Activated T-cell treated with anti-CD3 and anti-CD28 coated beads, Interleukin-2, amount 50 U/mL, for 72 hours (primary cell): Measurements from ENCODE around the gene ANTXR1. TPM values are rescaled to one million over a fixed set of nuclear protein-coding genes. Genes with fewer than 3 reads are reported as not detected.

Experiments used
- ATAC-seq, 2 donors: fragments of 150-1000 bp; cut with Tn5 transposase; replicated peaks in 1 of 2; 2 replicates each; pipeline ENCODE4 v1.10.0; 2021; ENCODE audit warnings: moderate library complexity in 2 of 2, mild to moderate bottlenecking in 1 of 2
- DNase-seq, 2 donors: peaks; one replicate each; pipeline ENCODE4 v3.0.0; 2021 to 2022; ENCODE audit warnings: mixed read lengths in 1 of 2
- H3K27ac Mint-ChIP-seq: one replicate; pipeline ENCODE4 v1.8.0; 2022; ENCODE audit warnings: mild to moderate bottlenecking, moderate library complexity, mixed read lengths
- H3K27me3 Mint-ChIP-seq: one replicate; pipeline ENCODE4 v1.8.0; 2022; ENCODE audit warnings: low read depth, mixed read lengths
- H3K36me3 Mint-ChIP-seq, 2 donors: one replicate each; pipeline ENCODE4 v1.8.0; 2022; ENCODE audit warnings: mixed read lengths in 2 of 2, mild to moderate bottlenecking in 1 of 2; ENCODE audit not compliant: insufficient read depth in 2 of 2
- H3K4me1 Mint-ChIP-seq: one replicate; pipeline ENCODE4 v1.8.0; 2022; ENCODE audit warnings: low read depth, mixed read lengths
- H3K4me3 Mint-ChIP-seq, 2 donors: one replicate each; pipeline ENCODE4 v1.8.0; 2022; ENCODE audit warnings: mild to moderate bottlenecking in 2 of 2, mixed read lengths in 2 of 2, moderate library complexity in 2 of 2
- H3K9me3 Mint-ChIP-seq, 2 donors: one replicate each; pipeline ENCODE4 v1.8.0; 2022; ENCODE audit warnings: mixed read lengths in 2 of 2
- total RNA-seq, 2 donors: library from RNA; stranded (reverse); gene quantifications; one replicate each; pipeline ENCODE4 v1.2.3, GENCODE V29; 2022

The ANTXR1 gene
- total RNA-seq, 2 donors from 2014 or later: not detected

DNA sequence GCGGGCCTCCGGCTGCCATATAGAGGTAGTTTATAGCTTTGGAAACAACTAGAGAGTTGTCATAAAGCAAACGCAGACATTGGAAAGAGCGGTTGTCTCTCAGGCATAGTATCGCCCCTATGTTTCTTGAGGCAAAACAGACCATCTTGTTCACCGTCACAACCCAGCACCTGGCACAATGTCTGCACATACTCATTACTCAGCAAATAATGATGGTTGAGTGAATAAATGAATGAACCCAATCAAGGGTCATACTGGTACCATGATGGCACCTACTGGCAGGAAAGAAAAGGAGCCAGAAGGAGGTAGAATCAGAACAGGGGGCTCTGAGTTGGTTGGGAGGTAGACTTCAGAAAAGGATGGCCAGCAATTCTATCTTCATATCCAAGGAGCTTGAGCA is 118.5 kb downstream of the ANTXR1 start:
- H3K27me3 Mint-ChIP-seq: peaks cover 12% of the 10 kb centered on the region
- DNase-seq: no peak

DNA sequence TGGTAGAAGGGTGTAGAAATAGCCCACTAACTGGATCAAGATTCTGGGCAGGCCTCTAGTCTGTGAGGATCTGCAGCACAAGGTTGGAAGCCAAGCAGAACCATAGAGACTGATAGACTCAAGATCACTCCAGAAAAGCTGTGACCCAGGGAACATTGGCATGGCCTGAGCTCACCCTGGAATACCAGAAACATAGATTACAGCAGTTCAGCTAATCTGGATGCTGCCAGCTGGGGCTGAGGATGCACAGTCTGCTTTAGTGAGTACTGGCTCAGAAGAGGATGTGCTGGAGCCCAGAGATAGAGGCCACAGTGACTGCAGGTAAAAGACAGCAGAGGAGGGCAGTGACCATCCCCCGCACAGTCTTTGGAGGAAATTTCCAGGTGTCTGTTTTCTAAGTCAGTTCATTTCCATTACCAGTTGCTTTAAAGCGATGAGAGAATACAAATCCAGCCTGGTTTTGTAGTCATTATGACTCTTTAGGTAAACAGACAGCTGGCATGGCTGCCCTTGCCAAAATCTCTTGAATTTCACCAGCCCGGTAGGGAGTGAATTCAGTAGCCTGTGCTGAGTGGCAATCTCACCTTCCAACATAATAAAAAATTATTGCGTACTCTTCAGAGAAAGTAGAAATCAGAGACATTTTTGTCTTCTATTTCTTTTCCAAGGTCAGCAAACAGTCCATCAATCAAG is 119.2 kb downstream of the ANTXR1 start:
- Mint-ChIP-seq H3K36me3 (no peaks in the 10 kb centered on the region), H3K9me3 (no peaks in the 10 kb centered on the region), H3K27me3 (peaks cover 7% of the 10 kb centered on the region), H3K4me3 (no peak overlapping the region), H3K4me1 (no peaks in the 10 kb centered on the region), H3K27ac (no peak overlapping the region)
- ATAC-seq: no peak
- no peak for DNase-seq

More for the DNA sequence above, 118.5 kb downstream of the ANTXR1 start:
- Mint-ChIP-seq H3K27ac (no peak overlapping the region), H3K9me3 (no peaks in the 10 kb centered on the region), H3K4me1 (no peaks in the 10 kb centered on the region), H3K36me3 (no peaks in the 10 kb centered on the region), H3K4me3 (no peak overlapping the region)
- no peak for ATAC-seq

- H3K4me3 Mint-ChIP-seq: no peak overlapping the region
- no peak overlapping the region for H3K27ac Mint-ChIP-seq
- DNase-seq (no peak), ATAC-seq (no peak)
- no peaks in the 10 kb centered on the region for H3K36me3 Mint-ChIP-seq
- H3K27me3 Mint-ChIP-seq: no peaks in the 10 kb centered on the region
- H3K9me3 Mint-ChIP-seq: no peaks in the 10 kb centered on the region
- no peaks in the 10 kb centered on the region for H3K4me1 Mint-ChIP-seq
Measured at GRCh38 chr2:69132960-69133590, 120.1 kb downstream of the ANTXR1 start.

- H3K9me3 Mint-ChIP-seq: no peaks in the 10 kb centered on the region
- no peak overlapping the region for H3K27ac Mint-ChIP-seq
- no peak for ATAC-seq
- no peak overlapping the region for H3K4me3 Mint-ChIP-seq
- no peak for DNase-seq
- no peaks in the 10 kb centered on the region for H3K36me3 Mint-ChIP-seq
- no peaks in the 10 kb centered on the region for H3K27me3 Mint-ChIP-seq
- no peaks in the 10 kb centered on the region for H3K4me1 Mint-ChIP-seq
Measured at GRCh38 chr2:69133898-69134297, 120.9 kb downstream of the ANTXR1 start.

- DNase-seq (no peak), ATAC-seq (no peak)
- H3K4me3 Mint-ChIP-seq: no peak overlapping the region
- no peaks in the 10 kb centered on the region for H3K9me3 Mint-ChIP-seq
- no peaks in the 10 kb centered on the region for H3K36me3 Mint-ChIP-seq
- H3K27ac Mint-ChIP-seq: no peak overlapping the region
- no peaks in the 10 kb centered on the region for H3K27me3 Mint-ChIP-seq
- no peaks in the 10 kb centered on the region for H3K4me1 Mint-ChIP-seq
Measured at GRCh38 chr2:69134306-69134945, 121.4 kb downstream of the ANTXR1 start.

- Mint-ChIP-seq H3K27ac (no peak overlapping the region), H3K4me3 (no peak overlapping the region), H3K36me3 (no peaks in the 10 kb centered on the region), H3K9me3 (no peaks in the 10 kb centered on the region), H3K4me1 (no peaks in the 10 kb centered on the region), H3K27me3 (peaks cover 7% of the 10 kb centered on the region)
- DNase-seq (no peak), ATAC-seq (no peak)
Measured at GRCh38 chr2:69138247-69138772, 125.3 kb downstream of the ANTXR1 start.

- Mint-ChIP-seq H3K4me1 (no peaks in the 10 kb centered on the region), H3K27me3 (peaks cover 10% of the 10 kb centered on the region), H3K4me3 (no peak overlapping the region), H3K27ac (no peak overlapping the region), H3K36me3 (no peaks in the 10 kb centered on the region), H3K9me3 (no peaks in the 10 kb centered on the region)
- ATAC-seq (no peak), DNase-seq (no peak)
Measured at GRCh38 chr2:69138793-69139459, 125.9 kb downstream of the ANTXR1 start.

GRCh38 chr2:69139778-69140670 is 127.0 kb downstream of the ANTXR1 start:
- H3K27ac Mint-ChIP-seq: no peak overlapping the region
- H3K9me3 Mint-ChIP-seq: no peaks in the 10 kb centered on the region
- H3K36me3 Mint-ChIP-seq: no peaks in the 10 kb centered on the region
- no peak for DNase-seq
- no peak for ATAC-seq
- H3K4me1 Mint-ChIP-seq: no peaks in the 10 kb centered on the region
- no peak overlapping the region for H3K4me3 Mint-ChIP-seq
- peaks cover 10% of the 10 kb centered on the region for H3K27me3 Mint-ChIP-seq

GRCh38 chr2:69141061-69141460 is 128.1 kb downstream of the ANTXR1 start:
- DNase-seq: no peak
- Mint-ChIP-seq H3K4me1 (no peaks in the 10 kb centered on the region), H3K36me3 (no peaks in the 10 kb centered on the region), H3K27me3 (peaks cover 10% of the 10 kb centered on the region), H3K27ac (no peak overlapping the region), H3K9me3 (no peaks in the 10 kb centered on the region), H3K4me3 (no peak overlapping the region)
- ATAC-seq: no peak

DNA sequence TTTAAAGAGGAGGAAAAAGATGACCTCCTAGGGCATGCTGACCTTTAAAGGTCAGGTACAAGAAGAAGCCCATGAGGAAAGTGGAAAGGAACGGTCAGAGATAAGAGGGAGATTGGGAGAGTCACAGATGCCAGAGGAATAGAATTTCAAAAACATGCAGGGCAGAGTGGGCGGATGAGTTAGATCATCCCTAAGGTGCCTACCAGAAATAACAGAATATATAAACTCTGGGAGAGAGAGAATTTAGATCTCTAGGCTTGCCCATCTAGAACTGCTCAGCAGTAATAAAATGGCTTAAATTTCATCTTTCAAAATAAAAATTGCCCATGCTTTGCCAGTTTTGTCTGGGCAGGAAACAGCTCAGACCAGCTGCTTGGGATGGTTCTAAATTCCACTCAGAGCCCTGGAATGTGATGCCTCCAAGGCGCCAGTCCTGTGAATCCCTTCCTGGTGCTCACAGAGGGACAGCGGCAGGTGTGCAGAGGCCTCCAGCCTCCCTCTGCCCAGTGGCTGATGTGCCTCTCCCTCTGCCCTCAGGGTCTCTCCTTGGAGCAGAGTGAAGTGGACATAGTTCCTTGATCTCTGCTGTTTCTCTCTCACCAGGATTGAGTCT is 130.9 kb downstream of the ANTXR1 start:
- H3K4me1 Mint-ChIP-seq: no peaks in the 10 kb centered on the region
- ATAC-seq (no peak), DNase-seq (no peak)
- H3K27me3 Mint-ChIP-seq: peaks cover 10% of the 10 kb centered on the region
- no peaks in the 10 kb centered on the region for H3K9me3 Mint-ChIP-seq
- H3K27ac Mint-ChIP-seq: no peak overlapping the region
- no peak overlapping the region for H3K4me3 Mint-ChIP-seq
- H3K36me3 Mint-ChIP-seq: no peaks in the 10 kb centered on the region

DNA sequence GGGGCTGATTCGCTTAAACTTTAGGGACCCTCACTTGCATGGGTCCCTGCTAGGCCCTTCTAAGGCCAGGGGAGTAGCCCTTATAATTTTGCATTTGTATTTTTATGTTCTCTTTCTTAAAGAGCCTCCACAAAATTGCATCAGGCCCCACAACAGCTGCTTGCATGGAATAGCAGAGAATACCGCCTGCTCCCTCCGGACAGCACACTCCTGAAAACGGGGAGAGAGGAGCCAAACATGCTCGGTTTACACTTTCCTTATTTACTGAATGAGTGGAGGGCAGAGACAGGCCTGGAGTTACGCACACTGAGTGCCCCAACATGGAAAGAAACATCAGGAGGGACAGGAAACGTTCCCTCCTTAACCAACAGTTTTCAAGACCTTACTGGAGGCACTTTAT is 132.2 kb downstream of the ANTXR1 start:
- no peaks in the 10 kb centered on the region for H3K36me3 Mint-ChIP-seq
- ATAC-seq (no peak), DNase-seq (no peak)
- no peaks in the 10 kb centered on the region for H3K9me3 Mint-ChIP-seq
- H3K4me1 Mint-ChIP-seq: no peaks in the 10 kb centered on the region
- H3K27ac Mint-ChIP-seq: no peak overlapping the region
- no peak overlapping the region for H3K4me3 Mint-ChIP-seq
- peaks cover 10% of the 10 kb centered on the region for H3K27me3 Mint-ChIP-seq

- H3K9me3 Mint-ChIP-seq: no peaks in the 10 kb centered on the region
- ATAC-seq (no peak), DNase-seq (no peak)
- H3K4me3 Mint-ChIP-seq: no peak overlapping the region
- H3K27ac Mint-ChIP-seq: no peak overlapping the region
- no peaks in the 10 kb centered on the region for H3K36me3 Mint-ChIP-seq
- no peaks in the 10 kb centered on the region for H3K4me1 Mint-ChIP-seq
- peaks cover 7% of the 10 kb centered on the region for H3K27me3 Mint-ChIP-seq
Measured at GRCh38 chr2:69147841-69148533, 135.0 kb downstream of the ANTXR1 start.
